GM10266 (cell line): ENCODE data around the gene ITPKC.
"Not testable (repeated sequence)": the region's sequence is repeated elsewhere in the genome, so short reads cannot be mapped to it uniquely, and the experiment has no call there.

Experiments
- DNase-seq: peaks from one replicate; pipeline ENCODE4 v3.0.0; 2012; ENCODE audit errors: extremely low spot score
- CTCF ChIP-seq: IDR thresholded peaks from 2 replicates; pipeline ENCODE4 v1.5.1; 2012; ENCODE audit warnings: mild to moderate bottlenecking, low read depth; ENCODE audit not compliant: control insufficient read depth, insufficient read depth; ENCODE audit errors: missing control alignments

ITPKC gene

DNA sequence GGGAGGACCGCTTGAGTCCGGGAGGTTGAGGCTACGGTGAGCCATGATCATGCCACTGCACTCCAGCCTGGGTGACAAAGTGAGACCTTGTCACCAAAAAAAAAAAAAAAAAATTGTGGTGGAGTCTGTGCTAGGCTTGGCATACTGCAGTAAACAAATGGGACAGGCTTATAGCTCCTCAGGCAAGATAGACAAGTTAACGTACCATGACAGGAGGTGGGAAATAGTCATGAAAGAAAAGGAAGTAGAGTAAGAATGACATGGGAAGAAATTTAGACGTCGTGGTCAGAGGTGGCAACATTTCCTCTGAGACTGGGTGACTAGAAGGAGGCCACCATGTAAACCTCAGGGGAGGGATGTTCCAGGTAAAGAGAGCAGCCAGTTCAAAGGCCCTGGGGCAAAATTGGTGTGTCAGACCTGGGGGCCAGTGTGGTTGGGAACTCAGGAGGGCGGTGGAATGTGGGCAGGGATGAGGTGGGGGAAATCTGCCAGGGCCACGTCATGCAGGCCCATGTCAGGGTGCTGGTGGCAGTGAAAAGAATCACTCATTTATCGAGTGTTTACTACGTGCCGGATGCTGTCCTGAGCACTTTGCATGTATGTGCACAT lies 39.7 kb downstream of the ITPKC start:
- TF ChIP-seq CTCF: no peak
- no peak for DNase-seq

DNA sequence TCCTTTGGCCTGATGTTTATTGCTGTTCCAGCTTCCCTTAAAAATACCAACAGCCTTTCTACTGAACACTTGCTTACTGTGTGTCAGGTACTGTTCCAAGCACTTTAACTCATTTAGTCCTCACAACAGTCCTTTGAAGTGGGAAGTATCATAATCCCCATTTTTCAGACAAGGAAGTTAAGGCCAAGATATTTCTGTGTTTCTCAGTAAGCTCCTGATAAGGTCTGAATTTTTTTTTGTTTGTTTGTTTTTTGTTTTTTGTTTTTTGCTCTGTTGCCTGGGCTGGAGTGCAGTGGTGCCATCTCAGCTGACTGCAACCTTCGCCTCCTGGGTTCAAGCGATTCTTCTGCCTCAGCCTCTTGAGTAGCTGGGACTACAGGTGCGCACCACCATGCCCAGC lies 41.6 kb downstream of the ITPKC start:
- no peak for DNase-seq
- no peak for TF ChIP-seq CTCF

- no peak for TF ChIP-seq CTCF
- DNase-seq: no peak
Observed at GRCh38 chr19:40759352-40759751, 42.4 kb downstream of the ITPKC start.

- DNase-seq: no peak
- TF ChIP-seq CTCF: no peak
Observed at GRCh38 chr19:40762754-40763470, 46.0 kb downstream of the ITPKC start.

DNA sequence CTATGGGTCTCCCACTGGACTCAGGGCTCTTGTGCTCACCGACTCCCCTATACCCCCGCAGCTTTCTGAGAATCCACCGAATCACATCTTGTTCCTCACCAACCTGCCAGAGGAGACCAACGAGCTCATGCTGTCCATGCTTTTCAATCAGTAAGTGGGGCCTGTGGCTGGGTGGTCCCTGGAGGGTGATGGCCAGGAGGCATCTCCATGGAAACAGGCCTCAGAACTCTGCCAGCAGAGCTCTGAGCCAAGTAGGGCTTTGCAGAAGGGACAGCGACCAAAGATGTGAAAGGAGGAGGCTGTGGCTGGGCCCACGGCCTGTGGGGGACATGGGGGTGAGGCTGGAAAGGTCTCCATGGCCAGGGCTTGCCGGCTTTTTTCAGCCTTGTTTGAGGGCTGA lies 46.6 kb downstream of the ITPKC start:
- no peak for TF ChIP-seq CTCF
- no peak for DNase-seq

DNA sequence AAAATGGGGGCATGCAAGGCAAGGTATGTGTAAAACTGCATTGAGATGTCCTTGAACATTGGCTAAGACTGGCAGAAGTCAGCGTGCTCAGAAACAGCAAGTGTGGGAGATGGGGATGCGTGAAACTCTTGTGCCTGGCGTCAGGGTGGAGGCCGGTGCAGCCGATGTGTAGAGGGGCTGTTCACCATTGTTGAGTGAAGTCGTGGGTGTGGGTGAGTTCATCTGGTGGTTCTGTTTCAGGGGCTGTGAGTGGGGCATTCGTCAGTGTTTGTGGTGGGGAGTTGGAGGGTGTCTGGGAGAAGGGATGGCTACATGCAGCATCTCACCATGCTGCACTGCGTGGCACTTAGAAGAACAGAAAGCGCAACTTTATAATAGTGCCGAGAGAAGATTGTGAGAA lies 47.1 kb downstream of the ITPKC start:
- no peak for TF ChIP-seq CTCF

GRCh38 chr19:40766385-40766784 lies 49.5 kb downstream of the ITPKC start:
- DNase-seq: not testable (repeated sequence)

More for the DNA sequence above, 47.1 kb downstream of the ITPKC start:
- no peak for DNase-seq
